Mesendoderm (in vitro differentiated cells): ENCODE results near the gene ADARB2.

Experiments used
- DNase-seq: peaks from one replicate; pipeline ENCODE4 v3.0.0; 2013
- H2AK5ac ChIP-seq: 2 replicates; pipeline ENCODE4 v1.6.1; 2013; ENCODE audit warnings: low read length, inconsistent platforms
- H2BK120ac ChIP-seq: 2 replicates; pipeline ENCODE4 v1.6.1; 2013; ENCODE audit warnings: low read depth, mild to moderate bottlenecking, low read length, moderate library complexity, mixed read lengths
- H2BK15ac ChIP-seq: replicated peaks from 2 replicates; pipeline ENCODE4 v1.6.1; 2013; ENCODE audit warnings: low read depth, mild to moderate bottlenecking, moderate library complexity
- H2BK5ac ChIP-seq: 2 replicates; pipeline ENCODE4 v1.6.1; 2013; ENCODE audit warnings: low read length, inconsistent platforms
- H3K18ac ChIP-seq: 2 replicates; pipeline ENCODE4 v1.6.1; 2013; ENCODE audit warnings: mild to moderate bottlenecking, low read length, mixed read lengths
- H3K23ac ChIP-seq: one replicate; pipeline ENCODE4 v1.6.1; 2013; ENCODE audit warnings: low read length
- H3K27ac ChIP-seq: 2 replicates; pipeline ENCODE4 v1.5.1; 2013; ENCODE audit warnings: low read depth, mild to moderate bottlenecking, inconsistent platforms, low read length, moderate library complexity
- H3K27me3 ChIP-seq: 2 replicates; pipeline ENCODE4 v1.6.1; 2013; ENCODE audit warnings: low read length, control low read depth, mild to moderate bottlenecking, inconsistent platforms; ENCODE audit not compliant: insufficient read depth, poor library complexity
- H3K36me3 ChIP-seq: 2 replicates; pipeline ENCODE4 v1.6.1; 2013; ENCODE audit warnings: low read length, inconsistent platforms; ENCODE audit not compliant: control insufficient read depth, insufficient read depth
- H3K4ac ChIP-seq: one replicate; pipeline ENCODE4 v1.6.1; 2013; ENCODE audit warnings: low read depth, mild to moderate bottlenecking, low read length, moderate library complexity
- H3K4me1 ChIP-seq: 2 replicates; pipeline ENCODE4 v1.6.1; 2013; ENCODE audit warnings: low read depth, low read length, inconsistent platforms; ENCODE audit not compliant: control insufficient read depth
- H3K4me2 ChIP-seq: 2 replicates; pipeline ENCODE4 v1.6.1; 2013; ENCODE audit warnings: low read length
- H3K4me3 ChIP-seq: 2 replicates; pipeline ENCODE4 v1.5.1; 2013; ENCODE audit warnings: mild to moderate bottlenecking, low read length
- H3K56ac ChIP-seq: one replicate; pipeline ENCODE4 v1.6.1; 2013; ENCODE audit warnings: low read length
- H3K79me1 ChIP-seq: 2 replicates; pipeline ENCODE4 v1.6.1; 2013; ENCODE audit warnings: low read length, inconsistent platforms
- H3K79me2 ChIP-seq: 2 replicates; pipeline ENCODE4 v1.6.1; 2013; ENCODE audit warnings: mild to moderate bottlenecking, low read length; ENCODE audit not compliant: control insufficient read depth, insufficient read depth
- H3K9ac ChIP-seq: 2 replicates; pipeline ENCODE4 v1.6.1; 2013; ENCODE audit warnings: low read length, inconsistent platforms
- H4K5ac ChIP-seq: one replicate; pipeline ENCODE4 v1.6.1; 2013; ENCODE audit warnings: low read length
- H4K8ac ChIP-seq: one replicate; pipeline ENCODE4 v1.6.1; 2013; ENCODE audit warnings: low read depth, mild to moderate bottlenecking, control low read depth, low read length, moderate library complexity
- WGBS: extraction: QIAGEN DNeasy Blood & Tissue Kit; methylation state at CpG from one replicate; pipeline ENCODE4 v1.1.7; 2013; ENCODE audit warnings: low lambda C conversion rate, missing lambda C conversion rate; ENCODE audit not compliant: insufficient coverage; ENCODE audit errors: extremely low coverage; 5-methylcytosine and 5-hydroxymethylcytosine counted together

The ADARB2 gene

DNA sequence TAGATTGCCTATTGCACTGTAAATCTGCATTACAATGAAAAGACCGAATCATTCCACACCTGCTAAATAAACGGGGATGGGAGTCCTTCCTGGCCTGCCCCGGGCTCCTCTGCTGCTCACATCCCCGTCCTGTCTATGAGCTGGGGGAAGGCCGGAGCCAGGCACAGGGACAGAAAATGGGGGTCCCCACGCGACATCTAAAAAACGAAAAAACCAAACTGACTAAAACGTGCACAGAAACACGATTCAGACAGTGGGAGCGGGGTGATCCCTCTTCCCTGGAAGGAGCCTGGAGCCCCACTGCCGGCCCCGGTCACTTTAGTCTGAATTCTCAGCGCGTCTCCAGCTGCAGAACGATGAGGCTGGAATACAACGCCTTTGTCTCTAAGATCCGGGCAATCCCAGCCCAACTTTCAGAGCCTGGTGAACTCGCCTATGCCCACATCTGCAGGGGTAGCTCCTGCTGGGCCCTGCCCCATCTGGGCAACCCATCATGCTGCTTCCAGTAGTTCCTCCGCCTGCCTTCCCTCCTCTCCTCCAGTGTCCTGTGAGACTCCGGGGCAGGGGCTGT is 78.0 kb downstream of the ADARB2 start:
- Histone ChIP-seq H2BK120ac (no peak overlapping the region), H3K79me1 (no peaks in the 10 kb centered on the region), H4K8ac (no peak overlapping the region), H2BK15ac (no peak overlapping the region), H3K4me2 (no peak overlapping the region), H3K27ac (no peak overlapping the region), H3K9ac (no peak overlapping the region), H4K5ac (no peak overlapping the region), H3K56ac (no peak overlapping the region), H3K27me3 (no peaks in the 10 kb centered on the region), H3K36me3 (no peaks in the 10 kb centered on the region), H3K18ac (no peak overlapping the region), H3K23ac (no peak overlapping the region), H2AK5ac (no peak overlapping the region), H2BK5ac (no peak overlapping the region), H3K79me2 (no peaks in the 10 kb centered on the region), H3K4me1 (no peaks in the 10 kb centered on the region), H3K4me3 (no peak overlapping the region), H3K4ac (no peak overlapping the region)
- no CpG with 5 or more reads among the region's 21 CpGs for WGBS
- DNase-seq, result no peak

DNA sequence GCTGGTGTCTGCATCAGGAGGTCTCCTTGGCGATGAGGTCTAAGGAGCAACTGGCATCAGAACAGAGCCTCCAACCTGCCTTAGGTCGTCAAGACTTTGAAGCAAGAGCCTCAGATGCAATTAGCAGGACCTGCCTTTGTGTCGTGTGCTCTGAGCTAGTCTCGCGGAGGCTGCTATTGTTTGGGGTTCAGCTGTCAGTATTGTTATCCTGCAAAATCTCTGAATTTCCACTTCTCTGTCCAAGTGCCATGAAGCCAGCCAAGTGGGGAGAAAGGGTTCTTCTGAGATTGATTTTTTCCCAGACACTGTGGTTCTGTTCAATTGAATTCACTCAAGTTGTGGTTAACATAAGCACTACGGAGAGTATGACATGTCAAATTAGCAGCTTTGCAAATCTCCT is 78.7 kb downstream of the ADARB2 start:
- H3K4me2 ChIP-seq, result no peak overlapping the region

DNA sequence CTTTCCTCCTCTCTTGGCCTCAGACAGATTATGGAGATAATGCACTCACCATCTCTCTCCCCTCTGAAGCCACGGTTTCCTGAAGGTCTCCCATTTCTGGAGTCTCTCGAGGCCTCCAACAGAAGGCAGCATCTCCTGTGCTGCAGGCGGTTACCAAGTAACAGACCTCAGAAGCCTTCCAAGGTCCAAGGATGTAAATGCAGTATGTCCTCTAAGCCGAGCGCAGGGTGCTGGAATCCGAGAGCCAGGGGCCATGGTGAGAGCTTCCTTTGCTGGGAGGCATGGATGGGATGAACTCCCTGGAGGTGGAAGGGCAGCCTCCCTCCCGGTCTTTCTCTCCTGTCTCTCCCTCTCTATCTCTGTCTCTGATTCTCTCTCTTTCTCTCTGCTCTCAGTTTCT is 79.8 kb downstream of the ADARB2 start:
- peak; percentile 13 for DNase-seq

More for the DNA sequence above, 78.7 kb downstream of the ADARB2 start:
- Histone ChIP-seq H3K36me3 (no peaks in the 10 kb centered on the region), H2AK5ac (no peak overlapping the region), H3K79me1 (no peaks in the 10 kb centered on the region), H3K4me1 (no peaks in the 10 kb centered on the region), H2BK15ac (no peak overlapping the region), H3K18ac (no peak overlapping the region), H3K56ac (no peak overlapping the region), H4K5ac (no peak overlapping the region), H3K9ac (no peak overlapping the region), H3K79me2 (no peaks in the 10 kb centered on the region), H3K27me3 (no peaks in the 10 kb centered on the region), H4K8ac (no peak overlapping the region), H3K27ac (no peak overlapping the region), H2BK5ac (no peak overlapping the region), H2BK120ac (no peak overlapping the region), H3K4ac (no peak overlapping the region), H3K23ac (no peak overlapping the region), H3K4me3 (no peak overlapping the region)
- peak; percentile 3 for DNase-seq
- no CpG with 5 or more reads among the region's 6 CpGs for WGBS

DNA sequence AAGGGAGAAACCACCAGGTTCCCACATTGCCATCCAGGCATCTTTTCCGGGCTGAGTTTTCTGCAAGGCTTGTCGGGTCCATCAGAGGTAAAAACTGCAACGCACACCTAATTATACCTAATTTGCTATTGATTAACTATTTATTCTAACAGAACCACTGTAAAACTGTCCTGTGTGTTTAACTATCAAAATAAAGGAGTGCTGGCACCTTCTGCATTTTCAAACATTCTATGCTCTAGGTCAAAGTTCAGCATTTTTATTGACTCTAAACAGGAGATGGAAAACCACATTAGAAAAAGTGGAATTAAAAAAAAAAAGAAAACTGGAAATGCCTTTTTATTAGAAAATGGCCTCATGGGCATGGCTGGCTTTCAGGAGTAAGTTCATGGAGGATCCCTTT is 82.0 kb downstream of the ADARB2 start:
- Histone ChIP-seq H3K23ac (no peak overlapping the region), H4K8ac (no peak overlapping the region), H4K5ac (no peak overlapping the region), H3K4me2 (no peak overlapping the region), H3K36me3 (no peaks in the 10 kb centered on the region), H3K27me3 (no peaks in the 10 kb centered on the region), H3K4ac (no peak overlapping the region), H3K4me1 (no peaks in the 10 kb centered on the region), H2AK5ac (no peak overlapping the region), H2BK5ac (no peak overlapping the region), H3K9ac (no peak overlapping the region), H2BK120ac (no peak overlapping the region), H3K18ac (no peak overlapping the region), H3K56ac (no peak overlapping the region), H2BK15ac (no peak overlapping the region), H3K4me3 (no peak overlapping the region), H3K27ac (no peak overlapping the region), H3K79me1 (no peaks in the 10 kb centered on the region), H3K79me2 (no peaks in the 10 kb centered on the region)
- WGBS, result no CpG with 5 or more reads among the region's 3 CpGs
- no peak for DNase-seq

More for the DNA sequence above, 79.8 kb downstream of the ADARB2 start:
- Histone ChIP-seq H2BK5ac (no peak overlapping the region), H3K4me1 (no peaks in the 10 kb centered on the region), H3K9ac (no peak overlapping the region), H3K79me2 (no peaks in the 10 kb centered on the region), H2BK15ac (no peak overlapping the region), H3K18ac (no peak overlapping the region), H2BK120ac (no peak overlapping the region), H4K8ac (no peak overlapping the region), H3K23ac (no peak overlapping the region), H3K56ac (no peak overlapping the region), H2AK5ac (no peak overlapping the region), H3K4me3 (no peak overlapping the region), H4K5ac (no peak overlapping the region), H3K79me1 (no peaks in the 10 kb centered on the region), H3K4ac (no peak overlapping the region), H3K4me2 (no peak overlapping the region), H3K27me3 (no peaks in the 10 kb centered on the region), H3K36me3 (no peaks in the 10 kb centered on the region), H3K27ac (no peak overlapping the region)
- WGBS, result no CpG with 5 or more reads among the region's 7 CpGs

DNA sequence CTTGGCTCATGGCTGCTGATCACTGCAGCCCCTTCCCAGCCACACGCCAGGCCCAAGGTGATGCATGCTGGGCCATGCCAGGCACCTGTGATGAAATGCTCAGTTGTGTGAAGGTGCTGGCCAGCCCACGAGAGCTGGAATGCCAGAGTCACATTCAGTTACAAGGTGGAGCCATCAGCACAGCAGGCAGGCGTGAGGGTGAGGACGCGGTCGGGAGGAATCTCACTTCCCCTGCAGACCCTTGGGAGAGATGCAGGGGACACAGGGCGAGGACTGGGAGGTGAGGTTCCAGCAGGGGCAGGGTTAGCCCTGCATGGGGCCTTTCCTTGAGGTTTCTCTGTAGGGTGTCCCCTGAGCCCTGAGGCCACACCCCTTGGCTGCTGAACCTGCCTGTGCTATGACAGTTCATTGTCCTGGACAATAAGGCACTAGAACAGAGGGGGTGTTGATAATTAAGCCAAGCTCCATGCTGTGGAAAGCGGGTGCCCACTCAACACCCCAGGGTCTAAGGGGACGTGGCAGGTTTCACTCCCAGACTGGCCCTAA is 82.4 kb downstream of the ADARB2 start:
- Histone ChIP-seq H2AK5ac (no peak overlapping the region), H2BK5ac (no peak overlapping the region), H4K8ac (no peak overlapping the region), H2BK15ac (no peak overlapping the region), H2BK120ac (no peak overlapping the region), H3K4ac (no peak overlapping the region), H3K27me3 (no peaks in the 10 kb centered on the region), H3K79me2 (no peaks in the 10 kb centered on the region), H3K79me1 (no peaks in the 10 kb centered on the region), H3K4me1 (no peaks in the 10 kb centered on the region), H3K9ac (no peak overlapping the region), H3K4me3 (no peak overlapping the region), H3K18ac (no peak overlapping the region), H3K4me2 (no peak overlapping the region), H3K56ac (no peak overlapping the region), H3K23ac (no peak overlapping the region), H4K5ac (no peak overlapping the region), H3K36me3 (no peaks in the 10 kb centered on the region), H3K27ac (no peak overlapping the region)
- DNase-seq, result peak; percentile 3
- no CpG with 5 or more reads among the region's 9 CpGs for WGBS

DNA sequence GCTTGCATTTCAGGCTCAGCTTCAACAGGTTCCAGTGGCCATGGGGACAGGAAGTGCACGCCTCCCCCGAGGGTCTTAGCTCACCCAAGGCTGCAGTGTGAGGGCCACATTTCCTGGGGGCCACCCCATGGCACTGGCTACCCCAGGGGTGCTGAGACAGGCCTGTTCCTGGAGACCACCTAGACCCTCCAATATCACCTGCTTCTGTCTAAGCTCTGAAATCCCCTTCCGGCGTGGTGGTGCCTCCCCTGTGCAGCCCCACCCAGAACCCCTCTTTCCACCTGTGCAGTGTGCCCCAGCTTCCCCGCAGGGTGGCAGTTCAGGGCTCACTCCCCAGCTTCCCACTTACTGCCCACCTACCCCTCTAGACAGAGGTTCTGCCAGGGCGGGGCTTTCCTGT is 83.1 kb downstream of the ADARB2 start:
- Histone ChIP-seq H3K18ac (no peak overlapping the region), H3K4ac (no peak overlapping the region), H3K27ac (no peak overlapping the region), H3K79me1 (no peaks in the 10 kb centered on the region), H3K36me3 (no peaks in the 10 kb centered on the region), H3K56ac (no peak overlapping the region), H2BK15ac (no peak overlapping the region), H2AK5ac (no peak overlapping the region), H4K8ac (no peak overlapping the region), H3K4me1 (no peaks in the 10 kb centered on the region), H3K4me3 (no peak overlapping the region), H2BK5ac (no peak overlapping the region), H4K5ac (no peak overlapping the region), H3K4me2 (no peak overlapping the region), H2BK120ac (no peak overlapping the region), H3K23ac (no peak overlapping the region), H3K27me3 (no peaks in the 10 kb centered on the region), H3K79me2 (no peaks in the 10 kb centered on the region), H3K9ac (no peak overlapping the region)
- no peak for DNase-seq
- no CpG with 5 or more reads among the region's 6 CpGs for WGBS
